GM18951 (cell line): ENCODE measurements around the gene BRSK1.

Experiments
- POLR2A ChIP-seq: IDR thresholded peaks from 4 replicates; pipeline ENCODE4 v1.6.1; 2011; ENCODE audit warnings: mild to moderate bottlenecking; ENCODE audit not compliant: insufficient read length, insufficient read depth; ENCODE audit errors: extremely low read depth
- in situ Hi-C: fragments of 300-500 bp; cut with MboI; formaldehyde crosslinking; loops from one replicate; pipeline ENCODE4 v1.12.0; 2022; ENCODE audit warnings: low sequenced_read_pairs, mixed read lengths, inconsistent platforms; ENCODE audit not compliant: unreplicated experiment

The BRSK1 gene

GRCh38 chr19:55283548-55284377 lies at the start of gene BRSK1:
BRSK1 (plus strand) TSS chr19:55283997; CDS start chr19:55284443, 446 bp downstream.
- TF ChIP-seq POLR2A = no peak
- in situ Hi-C loops = no loop called here

GRCh38 chr19:55238030-55238429 lies 45.8 kb upstream of the BRSK1 start:
- no peak for TF ChIP-seq POLR2A
- in situ Hi-C loops = no loop called here

- TF ChIP-seq POLR2A = no peak
- in situ Hi-C loops = no loop called here
Observed at GRCh38 chr19:55239004-55239403, 44.8 kb upstream of the BRSK1 start.

GRCh38 chr19:55240713-55241020 lies 43.1 kb upstream of the BRSK1 start:
- no peak for TF ChIP-seq POLR2A
- in situ Hi-C loops = no loop called here

- in situ Hi-C loops = no loop called here
- TF ChIP-seq POLR2A = no peak
Observed at GRCh38 chr19:55241143-55241934, 42.5 kb upstream of the BRSK1 start.

- in situ Hi-C loops = no loop called here
- TF ChIP-seq POLR2A = no peak
Observed at GRCh38 chr19:55241935-55242464, 41.8 kb upstream of the BRSK1 start.

GRCh38 chr19:55242517-55242916 lies 41.3 kb upstream of the BRSK1 start:
- in situ Hi-C loops = no loop called here

GRCh38 chr19:55244004-55244680 lies 39.7 kb upstream of the BRSK1 start:
- in situ Hi-C loops = no loop called here

More at GRCh38 chr19:55242517-55242916, 41.3 kb upstream of the BRSK1 start:
- no peak for TF ChIP-seq POLR2A

GRCh38 chr19:55245236-55245904 lies 38.4 kb upstream of the BRSK1 start:
- TF ChIP-seq POLR2A = no peak
- in situ Hi-C loops = no loop called here

More at GRCh38 chr19:55244004-55244680, 39.7 kb upstream of the BRSK1 start:
- TF ChIP-seq POLR2A = no peak

- in situ Hi-C loops = no loop called here
- no peak for TF ChIP-seq POLR2A
Observed at GRCh38 chr19:55246462-55247451, 37.0 kb upstream of the BRSK1 start.

- no peak for TF ChIP-seq POLR2A
- in situ Hi-C loops = no loop called here
Observed at GRCh38 chr19:55247621-55248099, 36.1 kb upstream of the BRSK1 start.
